NCI-H524 (cell line): ENCODE data around the gene CBFA2T2.
"Not testable (repeated sequence)": the region's sequence is repeated elsewhere in the genome, so short reads cannot be mapped to it uniquely, and the experiment has no call there.

Experiments used
- DNase-seq, 2 experiments: peaks; one replicate each; lab custom pipeline; 2025; lab: John Stamatoyannopoulos, UW

Gene CBFA2T2

DNA sequence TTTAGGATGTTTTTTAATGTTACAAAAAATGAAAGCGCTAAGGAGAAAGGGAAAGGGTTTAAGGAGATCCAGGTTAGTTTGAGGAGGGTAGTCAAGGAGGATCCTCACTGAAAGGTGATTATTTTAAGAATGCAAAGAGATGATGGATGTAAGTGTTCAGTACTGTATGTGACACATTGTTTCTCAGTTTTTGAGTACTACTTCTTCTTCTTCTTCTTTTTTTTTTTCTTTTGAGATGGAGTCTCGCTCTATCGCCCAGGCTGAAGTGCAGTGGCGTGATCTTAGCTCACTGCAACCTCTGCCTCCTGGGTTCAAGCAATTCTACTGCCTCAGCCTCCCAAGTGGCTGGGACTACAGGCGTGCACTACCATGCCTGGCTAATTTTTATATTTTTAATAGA, 83.4 kb downstream of the CBFA2T2 start:
- DNase-seq, result not testable (repeated sequence)

- no peak for DNase-seq
These were observed 85.4 kb downstream of the CBFA2T2 start for GRCh38 chr20:33575282-33575681.

- peak; percentile 52 to 81 for DNase-seq
These were observed 86.7 kb downstream of the CBFA2T2 start for GRCh38 chr20:33576432-33577125.

GRCh38 chr20:33578510-33578909, 88.6 kb downstream of the CBFA2T2 start:
- peak in 1 of 2 experiments; percentile 66 for DNase-seq

- no peak for DNase-seq
These were observed 93.2 kb downstream of the CBFA2T2 start for GRCh38 chr20:33583143-33583542.

GRCh38 chr20:33584976-33585375, 95.1 kb downstream of the CBFA2T2 start:
- no peak for DNase-seq

DNA sequence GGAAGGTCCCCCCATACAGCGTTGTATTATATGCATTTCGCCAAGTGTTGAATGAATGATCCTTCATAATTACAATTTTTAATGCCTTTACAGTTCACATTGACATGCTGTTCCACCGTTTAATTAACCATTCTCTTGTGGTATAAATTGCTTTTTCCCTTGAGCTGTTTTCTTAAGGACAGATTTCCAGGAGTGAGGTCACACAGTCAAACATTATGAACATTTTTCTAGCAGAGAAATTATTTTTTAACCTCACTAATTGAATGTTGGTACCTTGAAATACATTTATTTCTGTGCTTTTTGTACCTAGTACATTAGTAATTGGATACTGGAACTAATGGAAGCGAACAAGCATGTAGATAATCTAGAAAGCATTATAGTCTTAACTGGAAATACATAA, 95.5 kb downstream of the CBFA2T2 start:
- DNase-seq, result no peak

- no peak for DNase-seq
These were observed 99.2 kb downstream of the CBFA2T2 start for GRCh38 chr20:33589059-33589458.

GRCh38 chr20:33591901-33592300, 102.0 kb downstream of the CBFA2T2 start:
- not testable (repeated sequence) for DNase-seq

- peak; percentile 16 to 59 for DNase-seq
These were observed 104.8 kb downstream of the CBFA2T2 start for GRCh38 chr20:33594743-33595142.

GRCh38 chr20:33600414-33600813, 110.5 kb downstream of the CBFA2T2 start:
- no peak for DNase-seq

- no peak for DNase-seq
These were observed 111.1 kb downstream of the CBFA2T2 start for GRCh38 chr20:33600981-33601380.

DNA sequence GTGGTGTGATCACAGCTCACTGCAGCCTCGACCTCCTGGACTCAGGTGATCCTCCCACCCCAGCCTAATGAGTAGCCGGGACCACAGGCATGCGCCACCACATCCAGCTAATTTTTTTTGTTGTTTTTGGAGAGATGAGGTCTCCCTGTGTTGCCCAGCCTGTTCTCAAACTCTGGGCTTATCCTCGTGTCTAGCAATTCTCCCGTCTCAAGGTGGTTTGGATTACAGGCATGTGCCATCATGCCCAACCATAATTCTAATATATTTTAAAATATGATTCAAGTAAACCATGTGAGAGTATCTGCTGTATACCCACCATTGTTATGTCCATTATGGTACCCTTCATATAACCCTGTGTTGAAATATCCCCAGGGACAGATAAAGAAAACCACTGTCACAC, 112.0 kb downstream of the CBFA2T2 start:
- no peak for DNase-seq

- DNase-seq, result no peak
These were observed 113.1 kb downstream of the CBFA2T2 start for GRCh38 chr20:33602826-33603590.

GRCh38 chr20:33604084-33604990, 114.4 kb downstream of the CBFA2T2 start:
- DNase-seq, result peak in 1 of 2 experiments; percentile 26

- no peak for DNase-seq
These were observed 115.1 kb downstream of the CBFA2T2 start for GRCh38 chr20:33604991-33605370.

- DNase-seq, result no peak
These were observed 116.3 kb downstream of the CBFA2T2 start for GRCh38 chr20:33606118-33606771.

DNA sequence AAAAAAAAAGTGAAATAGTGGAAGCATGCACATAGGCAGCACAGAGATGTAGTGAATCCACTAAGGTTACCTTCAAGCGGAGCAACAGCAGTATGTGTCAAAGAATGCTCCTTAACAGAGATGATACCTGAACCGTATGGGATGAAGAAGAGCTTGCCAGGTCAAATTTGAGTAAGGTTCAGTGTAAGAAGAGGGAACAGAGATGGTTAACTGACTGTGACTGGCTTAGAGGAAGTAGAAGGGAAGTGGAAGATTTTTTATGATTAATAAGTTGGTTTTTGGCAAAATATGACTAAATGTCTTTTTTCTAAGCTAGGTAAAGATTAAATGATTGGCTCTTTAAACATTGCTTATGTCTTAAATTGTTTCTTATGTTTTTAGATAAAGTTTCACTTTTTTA, 119.6 kb downstream of the CBFA2T2 start:
- no peak for DNase-seq

DNA sequence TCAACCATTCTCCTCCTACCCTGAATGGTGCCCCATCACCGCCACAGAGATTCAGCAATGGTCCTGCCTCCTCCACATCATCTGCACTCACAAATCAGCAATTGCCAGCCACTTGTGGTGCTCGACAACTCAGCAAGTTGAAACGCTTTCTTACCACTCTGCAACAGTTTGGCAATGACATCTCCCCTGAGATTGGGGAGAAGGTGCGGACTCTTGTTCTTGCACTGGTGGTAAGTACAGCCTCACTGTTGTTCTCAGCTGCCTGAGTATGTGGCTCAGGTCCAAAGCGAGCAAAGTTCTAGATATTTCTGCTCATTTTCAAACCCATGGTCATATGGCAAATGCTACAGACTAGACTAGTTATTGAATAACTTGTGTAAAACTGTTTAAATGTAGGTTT, 121.2 kb downstream of the CBFA2T2 start:
- DNase-seq, result no peak

DNA sequence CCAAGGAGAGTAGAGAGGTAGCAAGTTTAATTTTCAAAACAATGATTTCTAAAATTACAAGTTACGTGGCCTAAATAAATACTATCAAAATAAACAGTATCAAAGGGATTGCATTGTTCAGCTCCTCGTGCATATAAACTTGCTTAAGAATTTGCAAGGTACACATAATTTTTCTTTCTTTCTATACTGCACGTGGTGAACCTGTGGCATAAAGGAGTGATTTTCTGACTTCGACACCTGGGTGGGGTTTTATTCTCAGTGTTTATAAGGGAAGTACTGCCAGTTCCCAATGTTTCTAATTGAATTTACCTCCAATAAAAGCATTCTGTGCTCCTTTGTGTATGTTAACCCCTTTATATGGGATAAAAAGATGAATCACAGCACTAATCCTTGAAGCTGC, 122.1 kb downstream of the CBFA2T2 start:
- DNase-seq, result no peak

- peak in 1 of 2 experiments; percentile 21 for DNase-seq
These were observed 132.0 kb downstream of the CBFA2T2 start for GRCh38 chr20:33621717-33622400.
